ENCODE data around the gene PROZ.
"Not testable (repeated sequence)": the region's sequence is repeated elsewhere in the genome, so short reads cannot be mapped to it uniquely, and the experiment has no call there.

Gene PROZ

GRCh38 chr13:113153810-113154748 is 4.4 kb upstream of the PROZ start:
- peak in 51 of 56 donors; percentile 20 to 87 (median 63) for DNase-seq

- no peak for DNase-seq
Observed at GRCh38 chr13:113155201-113155600, 3.2 kb upstream of the PROZ start.

- no peak for DNase-seq
Observed at GRCh38 chr13:113155982-113156655, 2.3 kb upstream of the PROZ start.

- no peak for DNase-seq
Observed at GRCh38 chr13:113157206-113157928, 1.1 kb upstream of the PROZ start.

- no peak for DNase-seq
Observed at GRCh38 chr13:113158946-113159345, 498 bp downstream of the PROZ start.

GRCh38 chr13:113159701-113160100 is 1.3 kb downstream of the PROZ start:
- DNase-seq, result no peak

- DNase-seq, result no peak
Observed at GRCh38 chr13:113160983-113161382, 2.5 kb downstream of the PROZ start.

- DNase-seq, result no peak
Observed at GRCh38 chr13:113161433-113161832, 3.0 kb downstream of the PROZ start.

GRCh38 chr13:113161975-113162374 is 3.5 kb downstream of the PROZ start:
- DNase-seq, result not testable (repeated sequence)

GRCh38 chr13:113162783-113163685 is 4.6 kb downstream of the PROZ start:
- DNase-seq, result no peak

GRCh38 chr13:113164492-113164891 is 6.0 kb downstream of the PROZ start:
- no peak for DNase-seq

- DNase-seq, result no peak
Observed at GRCh38 chr13:113166266-113166665, 7.8 kb downstream of the PROZ start.

GRCh38 chr13:113166681-113167080 is 8.2 kb downstream of the PROZ start:
- DNase-seq, result no peak

- no peak for DNase-seq
Observed at GRCh38 chr13:113167155-113167554, 8.7 kb downstream of the PROZ start.

- no peak for DNase-seq
Observed at GRCh38 chr13:113167575-113167974, 9.1 kb downstream of the PROZ start.

GRCh38 chr13:113168211-113168610 is 9.8 kb downstream of the PROZ start:
- DNase-seq, result no peak

- no peak for DNase-seq
Observed at GRCh38 chr13:113169277-113170272, 11.1 kb downstream of the PROZ start.

GRCh38 chr13:113170511-113170910 is 12.1 kb downstream of the PROZ start:
- no peak for DNase-seq

Data from amygdala (tissue), 56 donors.